Measurements from ENCODE around the gene ADGRV1. TPM values are rescaled to one million over a fixed set of nuclear protein-coding genes. Genes with fewer than 3 reads are reported as not detected.

The ADGRV1 gene
- total RNA-seq, 4 donors from 2014 or later: 0.25 to 0.60 (median 0.56) TPM; not detected in 1

DNA sequence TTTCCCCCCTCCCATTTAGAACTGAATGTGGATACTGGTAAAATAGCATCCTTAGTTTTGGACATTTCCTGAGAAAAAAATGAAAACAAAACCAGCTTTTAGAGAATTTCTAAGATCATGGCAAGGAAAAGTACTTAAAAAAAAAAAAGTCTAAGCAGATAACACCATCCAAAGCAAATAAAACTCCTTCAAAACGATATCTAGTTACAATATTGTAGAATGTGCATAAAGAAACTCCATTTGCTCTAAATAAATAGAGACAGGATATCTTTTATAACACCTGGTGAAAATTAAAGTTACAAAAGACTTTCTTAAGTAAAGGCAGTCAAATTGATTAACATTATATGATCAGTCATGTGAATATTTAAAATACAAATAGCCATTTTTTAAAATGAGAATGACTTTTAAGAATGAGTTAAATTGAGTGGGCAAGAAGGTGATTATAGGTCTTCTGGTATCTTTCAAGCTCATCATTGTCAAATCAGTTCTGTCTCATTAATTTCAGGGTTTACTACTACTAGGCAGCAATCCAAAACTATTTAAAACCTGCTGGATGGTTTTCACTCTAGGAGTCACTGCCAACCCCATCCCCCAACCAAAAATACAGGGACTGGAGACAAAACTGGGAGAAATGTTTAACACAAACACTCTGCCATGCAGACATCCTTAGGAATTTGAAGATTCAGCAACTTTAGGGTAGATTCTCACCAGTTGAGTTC, 382.6 kb downstream of the ADGRV1 start:
- TF ChIP-seq, protein P1, sequence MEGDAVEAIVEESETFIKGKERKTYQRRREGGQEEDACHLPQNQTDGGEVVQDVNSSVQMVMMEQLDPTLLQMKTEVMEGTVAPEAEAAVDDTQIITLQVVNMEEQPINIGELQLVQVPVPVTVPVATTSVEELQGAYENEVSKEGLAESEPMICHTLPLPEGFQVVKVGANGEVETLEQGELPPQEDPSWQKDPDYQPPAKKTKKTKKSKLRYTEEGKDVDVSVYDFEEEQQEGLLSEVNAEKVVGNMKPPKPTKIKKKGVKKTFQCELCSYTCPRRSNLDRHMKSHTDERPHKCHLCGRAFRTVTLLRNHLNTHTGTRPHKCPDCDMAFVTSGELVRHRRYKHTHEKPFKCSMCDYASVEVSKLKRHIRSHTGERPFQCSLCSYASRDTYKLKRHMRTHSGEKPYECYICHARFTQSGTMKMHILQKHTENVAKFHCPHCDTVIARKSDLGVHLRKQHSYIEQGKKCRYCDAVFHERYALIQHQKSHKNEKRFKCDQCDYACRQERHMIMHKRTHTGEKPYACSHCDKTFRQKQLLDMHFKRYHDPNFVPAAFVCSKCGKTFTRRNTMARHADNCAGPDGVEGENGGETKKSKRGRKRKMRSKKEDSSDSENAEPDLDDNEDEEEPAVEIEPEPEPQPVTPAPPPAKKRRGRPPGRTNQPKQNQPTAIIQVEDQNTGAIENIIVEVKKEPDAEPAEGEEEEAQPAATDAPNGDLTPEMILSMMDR (IDR thresholded peaks at IDR 0.05): no peak
- ATAC-seq (ENCODE audit: low FRiP score): no peak
- DNase-seq (ENCODE audit: low spot score): no peak

DNA sequence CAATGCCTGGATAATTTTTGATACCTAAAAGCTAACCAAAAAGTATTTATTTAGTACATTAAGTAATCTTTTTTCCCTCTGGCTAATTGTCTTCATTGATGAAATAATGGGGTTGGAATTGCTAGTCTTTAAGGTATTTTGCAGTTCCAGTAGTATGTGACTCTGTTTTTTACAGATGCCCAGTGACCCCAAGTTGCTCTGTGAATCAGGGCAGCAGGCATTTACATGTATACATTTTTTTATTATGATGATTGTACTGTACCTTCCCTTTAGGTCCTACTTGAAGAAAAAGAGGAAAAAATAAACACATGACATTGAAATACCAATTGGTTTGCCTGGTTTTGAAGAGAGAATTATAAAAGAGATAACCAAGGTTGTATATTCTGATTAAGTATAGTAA, 385.5 kb downstream of the ADGRV1 start:
- no peak for ATAC-seq (ENCODE audit: low FRiP score)
- no peak for DNase-seq (ENCODE audit: low spot score)
- TF ChIP-seq, protein P1 (IDR thresholded peaks at IDR 0.05): no peak

DNA sequence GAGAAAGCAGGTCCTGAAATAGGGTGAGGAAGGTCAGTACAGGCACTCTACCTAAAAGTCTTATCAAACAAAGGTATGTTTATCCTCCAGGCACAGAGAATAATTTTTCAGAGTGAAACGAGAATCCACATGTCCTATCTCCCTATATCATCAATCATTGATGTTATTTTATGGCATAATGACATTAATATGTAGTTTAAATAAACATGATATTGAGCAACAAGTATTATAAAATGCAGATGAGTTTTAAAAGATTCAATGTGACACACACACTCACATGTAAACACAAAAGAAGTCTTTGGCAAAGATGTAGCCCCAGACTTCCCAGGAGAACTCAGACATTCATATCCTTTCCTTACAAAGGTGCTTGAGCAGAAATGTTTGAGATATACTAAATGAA, 389.1 kb downstream of the ADGRV1 start:
- no peak for ATAC-seq (ENCODE audit: low FRiP score)
- TF ChIP-seq, protein P1 (IDR thresholded peaks at IDR 0.05): no peak
- DNase-seq (ENCODE audit: low spot score): no peak

DNA sequence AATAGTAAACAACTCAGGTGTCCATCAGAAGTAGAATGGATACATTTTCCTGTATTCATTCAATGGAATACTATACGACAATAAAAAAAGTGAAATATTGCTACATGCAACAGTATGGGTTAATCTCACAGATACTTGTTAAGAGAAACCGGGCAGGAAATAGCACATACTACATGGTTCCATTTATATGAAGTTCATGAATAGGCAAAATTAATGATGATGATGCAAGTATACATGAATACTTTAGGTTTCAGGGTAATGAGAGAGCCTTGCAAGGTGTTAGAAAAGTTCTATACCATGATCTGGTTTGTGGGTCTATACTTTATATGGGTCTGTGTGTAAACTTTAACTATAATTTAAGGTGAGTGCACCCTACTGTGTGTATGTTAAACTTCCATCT, 390.4 kb downstream of the ADGRV1 start:
- no peak for ATAC-seq (ENCODE audit: low FRiP score)
- DNase-seq (ENCODE audit: low spot score): no peak
- TF ChIP-seq, protein P1 (IDR thresholded peaks at IDR 0.05): no peak

DNA sequence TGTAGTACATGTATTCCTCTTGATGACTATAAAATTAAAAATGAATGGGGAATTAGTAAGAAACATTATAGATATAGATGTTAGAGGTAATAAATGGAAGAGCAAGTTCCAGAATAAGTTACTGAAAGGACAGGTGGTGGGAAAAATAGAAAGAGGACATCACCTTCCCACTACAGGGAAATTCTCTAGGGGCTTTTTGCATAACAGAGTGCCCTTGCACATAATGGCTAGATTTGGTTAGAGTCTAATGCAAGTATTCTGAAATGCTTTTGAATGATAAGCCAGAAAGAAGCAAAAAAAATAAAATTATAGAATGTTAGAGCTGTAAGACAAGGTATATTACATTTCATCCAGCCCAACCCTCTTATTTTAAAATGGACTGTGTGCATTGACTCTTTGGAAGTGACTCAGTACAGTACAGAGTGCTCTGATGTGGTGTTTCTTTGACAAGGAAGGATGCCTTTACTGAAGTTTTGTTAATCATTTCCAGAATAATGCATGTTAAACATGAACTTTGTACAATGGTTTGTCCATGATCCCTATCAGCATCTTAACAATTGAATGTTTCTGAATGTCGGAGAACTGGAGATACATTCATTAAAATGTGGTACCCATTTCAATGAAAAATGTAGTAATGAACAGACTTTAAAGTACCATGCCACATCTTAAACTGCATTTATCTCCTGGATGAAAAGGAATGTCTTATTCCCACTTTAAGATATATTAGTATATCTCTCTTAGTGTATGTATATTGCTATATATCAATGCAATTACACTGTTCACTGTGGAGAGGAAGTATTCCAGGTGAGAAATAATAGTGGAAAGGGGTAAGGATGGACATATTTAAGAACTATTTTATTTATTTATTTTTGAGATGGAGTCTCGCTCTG, 391.1 kb downstream of the ADGRV1 start:
- ATAC-seq (ENCODE audit: low FRiP score): no peak

DNA sequence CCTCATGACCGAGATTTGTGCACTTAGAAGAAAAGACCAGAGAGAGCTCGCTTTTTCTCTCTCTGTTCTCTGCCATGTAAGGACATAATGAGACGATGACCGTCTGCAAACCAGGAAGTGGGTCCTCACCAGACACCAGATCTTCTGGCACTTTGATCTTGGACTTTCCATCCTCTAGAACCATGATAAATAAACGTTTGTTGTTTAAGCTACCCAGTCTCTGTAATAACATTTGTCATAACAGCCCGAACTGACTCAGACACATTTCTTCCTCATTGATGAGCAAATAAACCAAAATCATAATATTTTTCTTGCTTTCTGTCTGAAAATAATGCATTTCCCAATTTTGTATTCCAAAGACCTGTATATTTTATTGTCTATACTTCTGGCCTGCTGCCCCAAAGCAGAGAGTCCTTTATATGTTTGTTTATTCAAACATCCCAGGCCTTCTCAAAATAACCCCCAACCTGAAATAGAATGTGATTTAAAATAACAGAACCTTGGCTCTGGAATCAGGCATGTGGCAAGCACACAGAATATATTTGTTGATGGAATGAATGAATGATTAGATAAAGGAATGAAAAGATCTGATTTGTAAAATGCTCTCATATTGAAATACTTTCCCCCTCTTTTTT, 396.5 kb downstream of the ADGRV1 start:
- ATAC-seq (ENCODE audit: low FRiP score): no peak
- TF ChIP-seq, protein P1 (IDR thresholded peaks at IDR 0.05): no peak

More for the DNA sequence above, 391.1 kb downstream of the ADGRV1 start:
- TF ChIP-seq, protein P1 (IDR thresholded peaks at IDR 0.05): no peak
- DNase-seq (ENCODE audit: low spot score): no peak

More for the DNA sequence above, 396.5 kb downstream of the ADGRV1 start:
- DNase-seq (ENCODE audit: low spot score): no peak

Measured in omental fat pad (tissue), 4 donors.